ENCODE measurements around the gene AJUBA. TPM values are rescaled to one million over a fixed set of nuclear protein-coding genes. Genes with fewer than 3 reads are reported as not detected.

Gene AJUBA
- total RNA-seq, 1 experiment from 2014 or later: 28.8 TPM

DNA sequence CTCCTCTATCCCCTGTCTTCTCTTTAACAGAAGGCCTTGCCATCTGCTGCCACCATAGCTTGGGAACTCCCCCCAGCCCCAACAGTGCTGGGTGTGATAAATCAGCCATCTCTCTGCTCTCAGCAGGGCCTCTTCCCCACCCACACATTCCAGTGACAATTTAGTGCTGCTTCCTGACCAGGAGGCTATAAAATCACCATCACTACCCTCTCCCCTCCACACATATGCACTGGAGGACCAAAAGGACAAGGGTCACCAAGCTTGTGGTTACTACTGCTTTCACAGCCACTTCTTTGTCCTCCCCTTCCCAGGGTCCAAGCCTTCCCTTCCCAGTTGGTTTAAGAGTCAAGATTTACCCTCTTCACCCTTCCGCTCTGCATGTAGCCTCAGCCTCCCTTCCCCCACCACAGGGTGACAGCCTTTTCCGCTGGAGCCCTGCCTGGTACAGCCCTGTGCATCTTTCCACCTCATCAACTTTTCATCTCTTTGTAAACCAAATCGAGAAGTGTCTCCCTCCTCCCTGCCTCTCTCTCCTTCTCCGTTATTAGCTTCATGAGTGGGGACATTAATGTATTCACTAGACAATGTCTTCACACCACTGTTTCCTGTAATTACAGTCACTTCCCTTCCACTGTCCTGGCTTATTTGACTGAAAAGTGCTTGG lies 42.9 kb upstream of the AJUBA start:
- Mint-ChIP-seq H3K36me3 (peaks cover 37% of the 10 kb centered on the region), H3K4me1 (peaks cover 19% of the 10 kb centered on the region), H3K27me3 (ENCODE audit: low read depth) (no peaks in the 10 kb centered on the region), H3K27ac (peak overlapping the region; percentile 78), H3K4me3 (no peak overlapping the region), H3K9me3 (no peaks in the 10 kb centered on the region)
- no peak for DNase-seq (ENCODE audit: low spot score)
- ChIA-PET CTCF (interaction anchor here (0.8 to 3.9 kb wide), 5 partner anchors 17 to 39 kb away, joined by 3 to 24 read pairs (median 9); partner anchors contain the start of gene PSMB11), POLR2A (no interaction called here)
- TF ChIP-seq NFE2L1 (CRISPR knock-in tag; IDR thresholded peaks at IDR 0.05) (no peak), RELA (CRISPR knock-in tag; IDR thresholded peaks at IDR 0.05; ENCODE audit: borderline replicate concordance) (no peak), JAZF1 (CRISPR knock-in tag; IDR thresholded peaks at IDR 0.05) (no peak), RORB (CRISPR knock-in tag; IDR thresholded peaks at IDR 0.05) (no peak), EMX1 (CRISPR knock-in tag; IDR thresholded peaks at IDR 0.05) (no peak), ZBTB21 (CRISPR knock-in tag; IDR thresholded peaks at IDR 0.05; ENCODE audit: borderline replicate concordance) (no peak), NFYB (CRISPR knock-in tag; conservative IDR thresholded peaks at IDR 0.05; ENCODE audit: low read depth) (no peak), GABPB1 (CRISPR knock-in tag; IDR thresholded peaks at IDR 0.05) (no peak), ZNF219 (CRISPR knock-in tag; IDR thresholded peaks at IDR 0.05; ENCODE audit: borderline replicate concordance) (no peak), FOXK1 (CRISPR knock-in tag; IDR thresholded peaks at IDR 0.05) (no peak)
- TF ChIP-seq, protein P1, sequence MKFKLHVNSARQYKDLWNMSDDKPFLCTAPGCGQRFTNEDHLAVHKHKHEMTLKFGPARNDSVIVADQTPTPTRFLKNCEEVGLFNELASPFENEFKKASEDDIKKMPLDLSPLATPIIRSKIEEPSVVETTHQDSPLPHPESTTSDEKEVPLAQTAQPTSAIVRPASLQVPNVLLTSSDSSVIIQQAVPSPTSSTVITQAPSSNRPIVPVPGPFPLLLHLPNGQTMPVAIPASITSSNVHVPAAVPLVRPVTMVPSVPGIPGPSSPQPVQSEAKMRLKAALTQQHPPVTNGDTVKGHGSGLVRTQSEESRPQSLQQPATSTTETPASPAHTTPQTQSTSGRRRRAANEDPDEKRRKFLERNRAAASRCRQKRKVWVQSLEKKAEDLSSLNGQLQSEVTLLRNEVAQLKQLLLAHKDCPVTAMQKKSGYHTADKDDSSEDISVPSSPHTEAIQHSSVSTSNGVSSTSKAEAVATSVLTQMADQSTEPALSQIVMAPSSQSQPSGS (CRISPR knock-in tag; IDR thresholded peaks at IDR 0.05; ENCODE audit: borderline replicate concordance, low read depth): no peak
- TF ChIP-seq, protein P2, sequence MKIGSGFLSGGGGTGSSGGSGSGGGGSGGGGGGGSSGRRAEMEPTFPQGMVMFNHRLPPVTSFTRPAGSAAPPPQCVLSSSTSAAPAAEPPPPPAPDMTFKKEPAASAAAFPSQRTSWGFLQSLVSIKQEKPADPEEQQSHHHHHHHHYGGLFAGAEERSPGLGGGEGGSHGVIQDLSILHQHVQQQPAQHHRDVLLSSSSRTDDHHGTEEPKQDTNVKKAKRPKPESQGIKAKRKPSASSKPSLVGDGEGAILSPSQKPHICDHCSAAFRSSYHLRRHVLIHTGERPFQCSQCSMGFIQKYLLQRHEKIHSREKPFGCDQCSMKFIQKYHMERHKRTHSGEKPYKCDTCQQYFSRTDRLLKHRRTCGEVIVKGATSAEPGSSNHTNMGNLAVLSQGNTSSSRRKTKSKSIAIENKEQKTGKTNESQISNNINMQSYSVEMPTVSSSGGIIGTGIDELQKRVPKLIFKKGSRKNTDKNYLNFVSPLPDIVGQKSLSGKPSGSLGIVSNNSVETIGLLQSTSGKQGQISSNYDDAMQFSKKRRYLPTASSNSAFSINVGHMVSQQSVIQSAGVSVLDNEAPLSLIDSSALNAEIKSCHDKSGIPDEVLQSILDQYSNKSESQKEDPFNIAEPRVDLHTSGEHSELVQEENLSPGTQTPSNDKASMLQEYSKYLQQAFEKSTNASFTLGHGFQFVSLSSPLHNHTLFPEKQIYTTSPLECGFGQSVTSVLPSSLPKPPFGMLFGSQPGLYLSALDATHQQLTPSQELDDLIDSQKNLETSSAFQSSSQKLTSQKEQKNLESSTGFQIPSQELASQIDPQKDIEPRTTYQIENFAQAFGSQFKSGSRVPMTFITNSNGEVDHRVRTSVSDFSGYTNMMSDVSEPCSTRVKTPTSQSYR (CRISPR knock-in tag; IDR thresholded peaks at IDR 0.05): no peak
- TF ChIP-seq, protein P3, sequence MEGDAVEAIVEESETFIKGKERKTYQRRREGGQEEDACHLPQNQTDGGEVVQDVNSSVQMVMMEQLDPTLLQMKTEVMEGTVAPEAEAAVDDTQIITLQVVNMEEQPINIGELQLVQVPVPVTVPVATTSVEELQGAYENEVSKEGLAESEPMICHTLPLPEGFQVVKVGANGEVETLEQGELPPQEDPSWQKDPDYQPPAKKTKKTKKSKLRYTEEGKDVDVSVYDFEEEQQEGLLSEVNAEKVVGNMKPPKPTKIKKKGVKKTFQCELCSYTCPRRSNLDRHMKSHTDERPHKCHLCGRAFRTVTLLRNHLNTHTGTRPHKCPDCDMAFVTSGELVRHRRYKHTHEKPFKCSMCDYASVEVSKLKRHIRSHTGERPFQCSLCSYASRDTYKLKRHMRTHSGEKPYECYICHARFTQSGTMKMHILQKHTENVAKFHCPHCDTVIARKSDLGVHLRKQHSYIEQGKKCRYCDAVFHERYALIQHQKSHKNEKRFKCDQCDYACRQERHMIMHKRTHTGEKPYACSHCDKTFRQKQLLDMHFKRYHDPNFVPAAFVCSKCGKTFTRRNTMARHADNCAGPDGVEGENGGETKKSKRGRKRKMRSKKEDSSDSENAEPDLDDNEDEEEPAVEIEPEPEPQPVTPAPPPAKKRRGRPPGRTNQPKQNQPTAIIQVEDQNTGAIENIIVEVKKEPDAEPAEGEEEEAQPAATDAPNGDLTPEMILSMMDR (IDR thresholded peaks at IDR 0.05): no peak
- TF ChIP-seq, protein P4, sequence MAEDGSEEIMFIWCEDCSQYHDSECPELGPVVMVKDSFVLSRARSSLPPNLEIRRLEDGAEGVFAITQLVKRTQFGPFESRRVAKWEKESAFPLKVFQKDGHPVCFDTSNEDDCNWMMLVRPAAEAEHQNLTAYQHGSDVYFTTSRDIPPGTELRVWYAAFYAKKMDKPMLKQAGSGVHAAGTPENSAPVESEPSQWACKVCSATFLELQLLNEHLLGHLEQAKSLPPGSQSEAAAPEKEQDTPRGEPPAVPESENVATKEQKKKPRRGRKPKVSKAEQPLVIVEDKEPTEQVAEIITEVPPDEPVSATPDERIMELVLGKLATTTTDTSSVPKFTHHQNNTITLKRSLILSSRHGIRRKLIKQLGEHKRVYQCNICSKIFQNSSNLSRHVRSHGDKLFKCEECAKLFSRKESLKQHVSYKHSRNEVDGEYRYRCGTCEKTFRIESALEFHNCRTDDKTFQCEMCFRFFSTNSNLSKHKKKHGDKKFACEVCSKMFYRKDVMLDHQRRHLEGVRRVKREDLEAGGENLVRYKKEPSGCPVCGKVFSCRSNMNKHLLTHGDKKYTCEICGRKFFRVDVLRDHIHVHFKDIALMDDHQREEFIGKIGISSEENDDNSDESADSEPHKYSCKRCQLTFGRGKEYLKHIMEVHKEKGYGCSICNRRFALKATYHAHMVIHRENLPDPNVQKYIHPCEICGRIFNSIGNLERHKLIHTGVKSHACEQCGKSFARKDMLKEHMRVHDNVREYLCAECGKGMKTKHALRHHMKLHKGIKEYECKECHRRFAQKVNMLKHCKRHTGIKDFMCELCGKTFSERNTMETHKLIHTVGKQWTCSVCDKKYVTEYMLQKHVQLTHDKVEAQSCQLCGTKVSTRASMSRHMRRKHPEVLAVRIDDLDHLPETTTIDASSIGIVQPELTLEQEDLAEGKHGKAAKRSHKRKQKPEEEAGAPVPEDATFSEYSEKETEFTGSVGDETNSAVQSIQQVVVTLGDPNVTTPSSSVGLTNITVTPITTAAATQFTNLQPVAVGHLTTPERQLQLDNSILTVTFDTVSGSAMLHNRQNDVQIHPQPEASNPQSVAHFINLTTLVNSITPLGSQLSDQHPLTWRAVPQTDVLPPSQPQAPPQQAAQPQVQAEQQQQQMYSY (CRISPR knock-in tag; IDR thresholded peaks at IDR 0.05): no peak
- TF ChIP-seq, protein P5, sequence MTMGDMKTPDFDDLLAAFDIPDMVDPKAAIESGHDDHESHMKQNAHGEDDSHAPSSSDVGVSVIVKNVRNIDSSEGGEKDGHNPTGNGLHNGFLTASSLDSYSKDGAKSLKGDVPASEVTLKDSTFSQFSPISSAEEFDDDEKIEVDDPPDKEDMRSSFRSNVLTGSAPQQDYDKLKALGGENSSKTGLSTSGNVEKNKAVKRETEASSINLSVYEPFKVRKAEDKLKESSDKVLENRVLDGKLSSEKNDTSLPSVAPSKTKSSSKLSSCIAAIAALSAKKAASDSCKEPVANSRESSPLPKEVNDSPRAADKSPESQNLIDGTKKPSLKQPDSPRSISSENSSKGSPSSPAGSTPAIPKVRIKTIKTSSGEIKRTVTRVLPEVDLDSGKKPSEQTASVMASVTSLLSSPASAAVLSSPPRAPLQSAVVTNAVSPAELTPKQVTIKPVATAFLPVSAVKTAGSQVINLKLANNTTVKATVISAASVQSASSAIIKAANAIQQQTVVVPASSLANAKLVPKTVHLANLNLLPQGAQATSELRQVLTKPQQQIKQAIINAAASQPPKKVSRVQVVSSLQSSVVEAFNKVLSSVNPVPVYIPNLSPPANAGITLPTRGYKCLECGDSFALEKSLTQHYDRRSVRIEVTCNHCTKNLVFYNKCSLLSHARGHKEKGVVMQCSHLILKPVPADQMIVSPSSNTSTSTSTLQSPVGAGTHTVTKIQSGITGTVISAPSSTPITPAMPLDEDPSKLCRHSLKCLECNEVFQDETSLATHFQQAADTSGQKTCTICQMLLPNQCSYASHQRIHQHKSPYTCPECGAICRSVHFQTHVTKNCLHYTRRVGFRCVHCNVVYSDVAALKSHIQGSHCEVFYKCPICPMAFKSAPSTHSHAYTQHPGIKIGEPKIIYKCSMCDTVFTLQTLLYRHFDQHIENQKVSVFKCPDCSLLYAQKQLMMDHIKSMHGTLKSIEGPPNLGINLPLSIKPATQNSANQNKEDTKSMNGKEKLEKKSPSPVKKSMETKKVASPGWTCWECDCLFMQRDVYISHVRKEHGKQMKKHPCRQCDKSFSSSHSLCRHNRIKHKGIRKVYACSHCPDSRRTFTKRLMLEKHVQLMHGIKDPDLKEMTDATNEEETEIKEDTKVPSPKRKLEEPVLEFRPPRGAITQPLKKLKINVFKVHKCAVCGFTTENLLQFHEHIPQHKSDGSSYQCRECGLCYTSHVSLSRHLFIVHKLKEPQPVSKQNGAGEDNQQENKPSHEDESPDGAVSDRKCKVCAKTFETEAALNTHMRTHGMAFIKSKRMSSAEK (CRISPR knock-in tag; IDR thresholded peaks at IDR 0.05; ENCODE audit: borderline replicate concordance): no peak
- TF ChIP-seq, protein P6, sequence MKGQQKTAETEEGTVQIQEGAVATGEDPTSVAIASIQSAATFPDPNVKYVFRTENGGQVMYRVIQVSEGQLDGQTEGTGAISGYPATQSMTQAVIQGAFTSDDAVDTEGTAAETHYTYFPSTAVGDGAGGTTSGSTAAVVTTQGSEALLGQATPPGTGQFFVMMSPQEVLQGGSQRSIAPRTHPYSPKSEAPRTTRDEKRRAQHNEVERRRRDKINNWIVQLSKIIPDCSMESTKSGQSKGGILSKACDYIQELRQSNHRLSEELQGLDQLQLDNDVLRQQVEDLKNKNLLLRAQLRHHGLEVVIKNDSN (CRISPR knock-in tag; IDR thresholded peaks at IDR 0.05): no peak
- TF ChIP-seq, protein P7, sequence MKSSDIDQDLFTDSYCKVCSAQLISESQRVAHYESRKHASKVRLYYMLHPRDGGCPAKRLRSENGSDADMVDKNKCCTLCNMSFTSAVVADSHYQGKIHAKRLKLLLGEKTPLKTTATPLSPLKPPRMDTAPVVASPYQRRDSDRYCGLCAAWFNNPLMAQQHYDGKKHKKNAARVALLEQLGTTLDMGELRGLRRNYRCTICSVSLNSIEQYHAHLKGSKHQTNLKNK (CRISPR knock-in tag; IDR thresholded peaks at IDR 0.05): no peak
- ATAC-seq: no peak

Data from WTC11 (cell line).